NOMO-1 treated with dmso at 0.1 percent for 144 hours (cell line): ENCODE measurements around the gene DHRS7C.

Experiments
- DNase-seq: peaks from one replicate; lab custom pipeline; 2025; ENCODE audit not compliant: unreplicated experiment; lab: John Stamatoyannopoulos, UW

The DHRS7C gene

GRCh38 chr17:9790889-9791876, at the start of gene DHRS7C:
TSS of gene DHRS7C (minus strand) at chr17:9791592. CDS start at chr17:9791284, 308 bp downstream.
- DNase-seq = no peak

- DNase-seq = no peak
Measured at GRCh38 chr17:9839433-9839832, 48.0 kb upstream of the DHRS7C start.

GRCh38 chr17:9837551-9838471, 46.4 kb upstream of the DHRS7C start:
- DNase-seq = no peak

- no peak for DNase-seq
Measured at GRCh38 chr17:9833922-9834321, 42.5 kb upstream of the DHRS7C start.

GRCh38 chr17:9830711-9831110, 39.3 kb upstream of the DHRS7C start:
- no peak for DNase-seq

DNA sequence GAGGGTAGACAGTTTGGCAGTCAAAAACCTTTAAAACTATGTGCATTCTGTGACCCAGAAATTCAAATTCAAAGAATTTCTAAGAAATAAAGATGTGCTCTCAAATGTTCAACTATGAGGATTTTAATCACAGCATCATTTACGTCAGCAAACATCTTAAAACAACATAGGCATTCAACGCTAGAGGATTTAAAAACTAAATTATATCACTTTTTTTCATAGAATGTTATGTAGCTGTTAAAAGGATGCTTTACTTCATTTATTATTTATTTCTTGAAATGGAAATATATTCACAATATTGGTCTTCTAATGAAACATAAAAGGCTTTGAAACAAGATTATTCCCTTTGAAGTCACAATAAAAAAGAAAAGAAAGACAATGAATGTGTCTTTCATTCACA, 38.0 kb upstream of the DHRS7C start:
- DNase-seq = no peak

DNA sequence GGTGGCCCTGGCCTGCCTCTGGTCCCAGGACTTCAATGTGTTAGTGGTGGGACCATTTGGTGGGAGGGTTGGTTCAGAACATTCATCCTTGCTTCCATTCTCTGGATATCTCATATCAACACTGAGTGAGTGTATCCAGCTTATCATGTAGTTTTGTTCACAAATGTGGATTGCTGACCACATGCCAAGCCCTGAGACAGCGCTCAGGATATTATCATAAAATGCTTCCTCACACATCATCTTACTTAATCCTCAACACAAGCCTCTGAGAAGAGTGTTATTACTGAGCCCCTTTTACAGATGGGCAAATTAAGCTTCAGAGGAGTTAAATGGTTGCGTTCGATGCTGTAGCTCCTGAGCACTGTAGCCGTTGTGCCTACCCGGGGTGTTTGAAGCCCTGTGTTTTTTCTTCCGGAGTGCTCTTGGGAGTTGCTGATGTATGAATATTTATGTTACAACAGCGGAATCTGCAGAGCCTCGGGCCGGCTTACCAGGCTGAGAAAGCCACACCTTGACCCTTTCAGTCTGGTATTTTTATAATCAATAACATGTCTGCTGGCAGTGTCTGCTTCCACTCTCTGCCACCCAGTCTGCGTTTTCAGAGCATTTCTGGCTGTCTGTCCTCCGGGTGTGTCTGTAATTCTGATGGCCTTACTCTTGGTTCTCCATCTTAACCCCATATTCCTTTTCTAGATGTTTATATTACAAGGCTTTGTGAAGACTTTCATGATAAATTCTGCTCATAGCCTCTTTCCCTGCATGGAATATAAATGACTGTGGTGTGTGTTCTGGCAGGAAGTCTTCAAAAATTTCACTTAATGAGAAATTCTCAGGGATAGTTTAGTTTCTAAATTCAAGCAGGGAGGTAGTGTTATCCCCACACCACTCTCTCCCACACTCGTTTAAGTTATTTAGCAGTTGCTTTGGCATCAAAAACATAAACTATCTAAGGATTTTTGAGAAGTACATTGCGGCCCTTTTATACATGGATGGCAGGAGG, 37.2 kb upstream of the DHRS7C start:
- no peak for DNase-seq

GRCh38 chr17:9825641-9826150, 34.3 kb upstream of the DHRS7C start, which contains the start of gene GLP2R:
TSS of gene GLP2R (plus strand) at chr17:9825924. CDS start at chr17:9826064, 140 bp downstream.
- DNase-seq = no peak

GRCh38 chr17:9824797-9825338, 33.5 kb upstream of the DHRS7C start:
- DNase-seq = no peak

DNA sequence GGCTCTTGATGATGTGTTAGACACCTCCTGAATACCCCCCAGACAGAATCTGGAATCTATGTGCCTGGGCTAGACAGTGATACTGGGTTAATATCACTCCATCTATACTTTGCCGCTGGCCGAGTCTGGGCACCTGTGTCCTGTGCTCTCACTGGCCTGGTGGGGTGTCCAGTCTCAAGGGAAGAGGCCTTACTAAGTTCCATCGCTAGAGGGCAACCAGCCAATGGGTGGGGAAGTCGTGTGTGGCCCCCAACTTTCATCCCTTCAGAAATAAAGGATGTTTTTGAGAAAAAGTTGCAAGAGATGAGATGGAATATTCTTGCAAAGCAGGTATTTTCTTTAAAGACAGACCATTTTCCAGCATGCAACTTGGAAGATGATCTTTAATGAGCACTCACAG, 32.7 kb upstream of the DHRS7C start:
- no peak for DNase-seq

DNA sequence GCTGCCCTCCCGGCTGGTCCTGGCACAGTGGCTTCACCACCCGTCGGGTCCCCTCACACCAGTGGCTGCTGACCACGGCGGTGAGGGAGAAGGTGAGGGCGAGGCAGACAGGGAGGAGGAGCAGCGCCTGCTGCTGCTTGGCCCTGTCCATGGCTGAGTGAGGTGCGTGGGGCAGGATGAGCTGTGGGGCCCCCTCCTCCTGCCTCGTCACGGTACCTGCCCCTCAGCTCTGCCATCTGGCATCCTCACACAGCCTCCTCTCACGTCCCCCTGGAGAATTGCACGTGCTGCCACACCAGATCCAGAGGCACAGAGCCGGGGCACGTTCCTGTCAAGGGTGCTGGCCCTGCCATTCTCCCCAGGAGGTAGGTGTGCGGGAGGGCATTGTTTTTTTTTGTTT, 30.5 kb upstream of the DHRS7C start, which contains the start of gene GSG1L2:
TSS of gene GSG1L2 (minus strand) at position 159 of the 400 bp plus-strand sequence. CDS start at position 151, 8 bp downstream.
- no peak for DNase-seq

- no peak for DNase-seq
Measured at GRCh38 chr17:9820448-9820847, 29.1 kb upstream of the DHRS7C start.

DNA sequence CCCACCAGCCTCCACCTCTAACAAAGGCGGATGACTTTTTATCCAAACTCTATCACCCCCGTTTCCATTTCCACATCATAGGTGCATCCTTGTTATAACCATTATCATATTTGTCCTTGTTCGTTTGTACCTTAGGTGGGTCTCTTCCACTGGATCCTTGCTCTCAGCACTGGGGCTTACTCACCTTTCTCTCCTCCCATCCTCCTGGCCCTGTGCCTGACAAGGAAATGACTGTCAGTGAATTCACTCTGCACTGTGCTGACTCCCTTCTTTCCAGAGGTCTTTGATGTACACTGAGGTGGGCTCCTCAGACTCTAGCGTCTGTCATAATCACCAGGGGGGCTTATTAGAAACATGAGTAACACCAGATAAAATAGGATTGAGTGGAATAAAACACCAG, 27.4 kb upstream of the DHRS7C start:
- no peak for DNase-seq

GRCh38 chr17:9817086-9817485, 25.7 kb upstream of the DHRS7C start:
- no peak for DNase-seq

- no peak for DNase-seq
Measured at GRCh38 chr17:9816472-9816871, 25.1 kb upstream of the DHRS7C start.

DNA sequence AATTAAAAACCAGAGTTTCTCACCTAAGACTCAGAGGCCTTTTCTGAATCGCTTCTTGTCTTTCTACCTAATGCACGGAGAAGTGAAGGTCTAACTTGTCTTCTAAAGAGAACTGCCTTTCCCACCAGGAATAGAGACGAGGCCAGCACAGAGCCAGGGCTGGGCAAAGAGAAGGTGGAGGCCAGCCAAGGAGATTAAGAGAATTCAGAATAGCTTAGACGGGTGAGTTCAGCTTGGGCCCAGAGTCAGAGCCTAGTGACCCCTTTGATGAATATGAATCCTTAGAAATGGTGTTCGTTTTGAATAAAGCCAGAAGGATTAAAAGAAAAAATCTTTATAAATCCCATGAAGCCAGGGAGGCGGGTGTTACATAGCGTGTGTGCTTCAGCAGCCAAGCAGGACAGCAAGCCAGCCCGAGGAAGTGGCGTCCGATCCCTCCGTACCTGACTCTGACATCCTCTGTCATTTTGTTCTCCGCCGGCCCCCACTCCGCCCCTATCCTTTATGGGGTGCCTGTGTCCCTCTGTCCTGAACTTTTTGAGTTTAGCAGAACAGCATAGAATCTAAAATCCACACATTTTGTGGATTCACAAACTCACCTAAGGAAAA, 23.0 kb upstream of the DHRS7C start:
- no peak for DNase-seq

- DNase-seq = no peak
Measured at GRCh38 chr17:9813166-9813565, 21.8 kb upstream of the DHRS7C start.

GRCh38 chr17:9811537-9811936, 20.1 kb upstream of the DHRS7C start:
- DNase-seq = no peak

- no peak for DNase-seq
Measured at GRCh38 chr17:9811086-9811485, 19.7 kb upstream of the DHRS7C start.
